Left cardiac atrium (tissue), 4 donors: Measurements from ENCODE around the gene NFAT5. TPM values are rescaled to one million over a fixed set of nuclear protein-coding genes. Genes with fewer than 3 reads are reported as not detected.
"Not testable (repeated sequence)": the region's sequence is repeated elsewhere in the genome, so short reads cannot be mapped to it uniquely, and the experiment has no call there.

Source experiments
- ATAC-seq, 2 donors: fragments of 200-7000 bp; cut with Tn5 transposase; one replicate each; pipeline ENCODE4 v1.9.1; 2020; ENCODE audit warnings: mild to moderate bottlenecking in 2 of 2, moderate library complexity in 2 of 2
- DNase-seq: peaks from one replicate; pipeline ENCODE4 v3.0.0-alpha.2; 2020
- intact Hi-C, 2 donors: fragments of 100-400 bp; cut with DNase I; formaldehyde crosslinking; loops; one replicate each; pipeline versions ENCODE4 v1.14.1 to v1.15.1; 2022 to 2023
- total RNA-seq, 2 donors: library from RNA; stranded (reverse); fragmentation: NEBNext Ultra II Directional; extraction: Animal tissue kit (Norgen Biotek cat#: 25700); gene quantifications; one replicate each; pipeline ENCODE4 v1.2.1, GENCODE V29; 2021
- donor health status: DM: no; HTN: yes; CAD: no.
- donor health status: DM: no; HTN: yes; CAD: no; lungs with severe emphysema.
- donor health status: DM: yes; HTN: yes; CAD: no.
- donor health status: Dilated cardiomyopathy.

The NFAT5 gene
- total RNA-seq, 2 donors from 2014 or later, result 19.7 to 23.6 TPM

DNA sequence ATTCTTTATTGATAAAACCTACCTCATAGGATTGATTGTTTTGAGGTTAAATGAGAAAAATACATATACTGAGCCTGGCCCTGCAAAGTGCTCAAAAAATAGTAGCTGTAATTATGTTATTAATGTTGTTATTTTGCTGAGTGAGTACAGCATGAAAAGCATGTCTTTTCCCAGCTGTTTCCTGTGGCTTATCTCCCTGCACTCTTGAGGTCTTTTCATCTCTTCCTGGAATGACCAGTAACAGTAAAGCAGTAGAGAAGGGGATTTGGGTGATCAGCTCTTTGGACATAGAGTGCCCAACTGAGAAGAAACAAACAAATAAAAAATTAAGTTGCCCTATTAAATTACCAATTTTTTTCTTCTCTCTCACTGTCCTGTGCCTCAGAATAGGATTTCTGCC, 53.7 kb downstream of the NFAT5 start:
- ATAC-seq (no peak), DNase-seq (no peak)
- intact Hi-C loops, result loop anchor here in 1 of 2 donors (5.0 kb wide), 1 partner anchor 52 kb away; the partner anchor contains the start of gene NFAT5

DNA sequence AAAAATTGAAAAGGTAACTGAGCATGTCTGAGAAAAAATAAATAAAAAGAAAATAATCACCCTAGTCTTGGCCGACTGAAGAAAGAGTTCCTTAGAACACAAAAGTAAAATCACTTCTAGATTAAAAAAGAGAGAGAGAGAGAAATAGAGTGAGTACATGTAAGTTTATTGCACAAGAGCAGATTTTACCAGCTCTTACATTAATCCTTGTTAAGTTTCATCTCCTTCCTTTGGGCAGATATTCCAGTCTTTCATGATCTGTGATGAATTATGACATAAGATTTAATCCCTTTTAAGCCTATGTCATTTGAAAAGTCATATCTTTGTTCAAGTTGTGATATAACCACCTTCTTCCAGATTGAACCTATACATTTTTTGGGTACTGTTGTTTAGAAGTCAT, 54.8 kb downstream of the NFAT5 start:
- DNase-seq (no peak), ATAC-seq (no peak)
- intact Hi-C loops, result no loop called here

DNA sequence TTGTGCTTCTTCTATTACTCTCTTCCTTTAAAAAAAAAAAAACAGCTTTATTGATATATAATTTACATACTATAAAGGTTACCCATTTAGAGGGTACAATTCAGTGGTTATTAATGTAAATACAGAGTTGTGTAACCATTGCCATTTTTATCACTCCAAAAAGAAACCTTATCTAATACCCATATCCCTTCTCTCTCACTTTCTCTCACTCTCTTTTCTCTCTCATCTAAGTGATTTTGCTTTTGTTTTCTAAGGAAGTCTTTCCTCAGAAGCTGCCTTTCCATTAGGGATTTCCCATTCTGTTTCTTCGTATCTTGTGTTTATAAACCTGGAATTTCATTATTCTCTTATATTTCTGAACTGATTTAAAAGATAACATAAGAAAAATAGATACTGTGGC, 55.5 kb downstream of the NFAT5 start:
- ATAC-seq (no peak), DNase-seq (no peak)
- intact Hi-C loops, result no loop called here

DNA sequence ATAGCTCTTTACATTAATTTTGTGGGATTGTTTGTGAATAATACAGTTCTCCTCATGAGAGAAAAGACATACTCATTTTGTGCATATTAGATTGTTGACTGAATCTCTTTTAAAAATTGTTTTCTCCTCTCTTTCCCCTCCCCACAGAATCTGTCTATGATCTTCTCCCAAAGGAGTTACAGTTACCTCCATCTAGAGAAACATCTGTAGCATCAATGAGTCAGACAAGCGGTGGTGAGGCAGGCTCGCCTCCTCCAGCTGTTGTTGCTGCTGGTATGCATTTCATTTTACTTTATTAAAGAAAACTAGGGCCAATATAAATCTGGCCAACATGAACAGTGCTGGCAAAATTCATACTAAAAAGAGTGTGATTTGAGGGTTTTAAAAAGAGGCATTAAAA, 60.5 kb downstream of the NFAT5 start:
- ATAC-seq (no peak), DNase-seq (no peak)
- intact Hi-C loops, result no loop called here

DNA sequence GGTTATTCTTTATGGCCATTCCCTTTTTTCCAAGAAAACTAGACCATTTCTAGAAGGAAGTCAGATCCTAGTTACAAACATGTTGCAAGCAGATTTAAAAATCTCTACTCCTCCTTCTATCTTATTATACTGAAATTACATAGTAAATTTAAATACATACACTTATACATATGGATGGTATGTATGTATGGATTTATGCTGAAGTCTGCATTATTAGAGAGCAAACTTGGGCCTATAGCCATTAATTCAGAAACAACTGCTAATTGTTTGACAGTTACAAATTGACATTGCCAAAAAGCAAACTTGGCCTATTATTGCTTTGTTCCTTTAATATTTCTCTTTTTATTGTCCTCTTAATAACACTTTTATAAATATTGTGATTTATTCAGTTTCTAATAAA, 67.1 kb downstream of the NFAT5 start:
- ATAC-seq (no peak), DNase-seq (no peak)
- intact Hi-C loops, result no loop called here

DNA sequence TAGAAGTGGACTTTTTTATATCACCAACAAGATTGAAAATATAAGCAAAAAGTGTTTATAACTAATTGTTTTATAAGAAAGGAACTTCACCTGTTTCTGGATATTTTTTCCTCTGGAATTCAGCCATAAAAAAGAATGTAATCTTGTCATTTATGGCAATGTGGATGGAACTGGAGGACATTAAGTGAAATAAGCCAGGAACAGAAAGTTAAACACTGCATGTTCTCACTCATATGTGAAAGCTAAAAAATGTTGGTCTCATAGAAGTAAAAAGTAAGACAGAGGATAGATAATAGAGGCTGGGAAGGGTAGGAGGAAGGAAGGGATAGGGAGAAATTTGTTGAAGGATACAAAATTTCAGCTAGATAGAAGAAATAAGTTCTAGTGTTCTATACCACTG, 67.6 kb downstream of the NFAT5 start:
- intact Hi-C loops, result no loop called here
- no peak for ATAC-seq
- no peak for DNase-seq

DNA sequence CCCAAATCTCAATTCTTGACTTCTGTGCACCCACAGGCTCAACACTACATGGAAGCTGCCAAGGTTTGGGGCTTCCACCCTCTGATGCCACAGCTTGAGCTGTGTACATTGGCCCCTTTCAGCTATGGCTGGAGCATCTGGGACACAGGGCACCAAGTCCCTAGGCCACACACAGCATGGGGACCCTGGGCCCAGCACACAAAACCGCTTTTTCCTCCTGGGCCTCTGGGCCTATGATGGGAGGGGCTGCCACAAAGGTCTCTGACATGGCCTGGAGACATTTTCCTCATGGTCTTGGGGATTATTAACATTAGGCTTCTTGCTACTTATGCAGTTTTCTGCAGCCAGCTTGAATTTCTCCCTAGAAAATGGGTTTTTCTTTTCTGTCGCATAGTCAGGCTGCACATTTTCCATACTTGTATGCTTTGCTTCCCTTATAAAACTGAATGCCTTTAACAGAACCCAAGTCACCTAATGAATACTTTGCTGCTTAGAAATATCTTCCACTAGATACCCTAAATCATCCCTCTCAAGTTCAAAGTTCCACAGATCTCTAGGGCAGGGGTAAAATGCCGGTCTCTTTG, 70.9 kb downstream of the NFAT5 start:
- intact Hi-C loops, ATAC-seq, DNase-seq: not testable (repeated sequence)

DNA sequence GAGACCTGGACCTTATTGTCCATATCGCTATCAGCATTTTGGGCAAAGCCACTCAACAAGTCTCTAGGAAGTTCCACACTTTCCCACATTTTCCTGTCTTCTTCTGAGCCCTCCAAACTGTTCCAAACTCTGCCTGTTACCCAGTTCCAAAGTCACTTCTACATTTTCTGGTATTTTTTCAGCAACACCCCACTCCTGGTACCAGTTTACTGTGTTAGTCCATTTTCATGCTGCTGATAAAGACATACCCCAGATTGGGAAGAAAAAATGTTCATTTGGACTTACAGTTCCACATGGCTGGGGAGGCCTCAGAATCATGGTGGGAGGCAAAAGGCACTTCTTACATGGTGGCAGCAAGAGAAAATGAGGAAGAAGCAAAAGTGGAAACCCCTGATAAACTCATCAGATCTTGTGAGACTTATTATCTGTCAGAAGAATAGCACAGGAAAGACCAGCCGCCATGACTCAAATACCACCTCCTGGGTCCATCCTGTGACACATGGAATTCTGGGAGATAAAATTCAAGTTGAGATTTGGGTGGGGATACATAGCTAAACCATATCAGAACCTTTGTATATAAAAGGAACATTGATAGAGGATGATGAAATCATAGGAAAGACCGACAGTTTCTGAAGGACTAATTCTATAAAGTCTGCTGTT, 71.6 kb downstream of the NFAT5 start:
- ATAC-seq, intact Hi-C loops, DNase-seq: not testable (repeated sequence)

DNA sequence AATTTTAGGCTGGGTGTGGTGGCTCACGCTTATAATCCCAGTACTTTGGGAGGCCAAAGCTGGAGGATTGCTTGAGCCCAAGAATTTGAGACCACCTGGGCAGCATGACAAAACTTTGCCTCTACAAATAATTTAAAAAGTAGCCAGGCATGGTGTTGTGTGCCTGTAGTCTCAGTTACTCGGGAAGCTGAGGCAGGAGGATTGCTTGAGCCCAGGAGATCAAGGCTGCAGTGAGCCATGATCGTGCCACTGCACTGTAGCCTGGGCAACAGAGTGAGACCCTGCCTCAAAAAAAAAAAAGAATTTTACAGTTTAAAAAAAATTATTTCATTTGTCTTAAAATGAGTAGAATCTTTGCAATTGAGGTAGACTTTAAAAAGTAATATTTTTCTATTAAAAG, 78.2 kb downstream of the NFAT5 start:
- intact Hi-C loops, ATAC-seq: not testable (repeated sequence)

DNA sequence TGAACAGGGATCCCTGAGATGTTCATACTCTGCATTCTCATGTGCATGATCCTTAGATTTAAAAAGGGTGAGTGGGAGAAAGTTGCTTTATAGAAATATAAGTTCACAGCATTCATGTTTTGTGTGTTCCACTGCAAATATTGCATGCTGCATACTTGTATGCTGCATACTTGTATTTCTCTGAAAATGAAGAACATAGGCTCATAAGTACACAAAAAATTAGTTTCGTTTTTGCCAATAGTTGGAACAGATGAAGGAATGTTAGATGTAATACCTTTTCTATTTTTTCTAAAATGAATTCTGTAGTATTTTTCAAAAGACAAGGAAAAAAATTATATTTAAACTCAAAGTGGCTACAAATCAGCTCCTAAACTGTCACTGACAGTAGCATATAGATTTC, 79.0 kb downstream of the NFAT5 start:
- DNase-seq (no peak), ATAC-seq (no peak)
- intact Hi-C loops, result no loop called here

More for the DNA sequence above, 78.2 kb downstream of the NFAT5 start:
- not testable (repeated sequence) for DNase-seq

DNA sequence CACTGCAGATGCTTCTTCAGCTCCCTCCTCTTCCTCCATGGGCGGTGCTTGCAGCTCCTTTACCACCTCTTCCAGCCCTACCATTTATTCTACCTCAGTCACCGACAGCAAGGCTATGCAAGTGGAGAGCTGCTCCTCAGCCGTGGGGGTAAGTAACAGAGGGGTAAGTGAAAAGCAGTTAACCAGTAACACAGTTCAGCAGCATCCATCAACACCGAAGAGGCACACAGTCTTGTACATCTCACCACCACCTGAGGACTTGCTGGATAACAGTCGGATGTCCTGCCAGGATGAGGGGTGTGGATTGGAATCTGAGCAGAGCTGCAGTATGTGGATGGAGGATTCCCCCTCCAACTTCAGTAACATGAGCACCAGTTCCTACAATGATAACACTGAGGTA, 81.3 kb downstream of the NFAT5 start:
- intact Hi-C loops, result no loop called here
- no peak for ATAC-seq
- DNase-seq, result no peak

DNA sequence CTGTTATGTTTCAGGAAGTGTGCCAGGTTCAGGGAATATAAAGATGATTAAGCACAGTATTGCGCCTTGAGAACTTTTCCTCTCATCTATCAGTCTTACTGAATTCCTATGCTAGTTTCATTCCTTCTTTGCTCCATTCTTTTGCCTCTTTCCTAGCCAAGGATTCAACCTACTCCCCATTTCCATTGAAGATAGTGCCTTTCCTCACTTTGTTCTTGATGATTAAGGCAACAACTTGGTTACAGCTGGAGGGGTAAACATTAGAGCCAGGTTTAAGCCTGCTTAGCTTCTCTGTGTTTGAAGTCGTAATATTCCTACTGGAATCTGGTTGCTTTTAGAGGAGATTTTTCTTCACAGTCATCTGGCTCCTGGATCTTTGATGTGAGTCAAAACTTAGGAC, 85.5 kb downstream of the NFAT5 start:
- DNase-seq (no peak), ATAC-seq (no peak)
- intact Hi-C loops, result loop anchor here in 1 of 2 donors (10.0 kb wide), 1 partner anchor 256 kb away; no protein-coding TSS in a partner anchor

DNA sequence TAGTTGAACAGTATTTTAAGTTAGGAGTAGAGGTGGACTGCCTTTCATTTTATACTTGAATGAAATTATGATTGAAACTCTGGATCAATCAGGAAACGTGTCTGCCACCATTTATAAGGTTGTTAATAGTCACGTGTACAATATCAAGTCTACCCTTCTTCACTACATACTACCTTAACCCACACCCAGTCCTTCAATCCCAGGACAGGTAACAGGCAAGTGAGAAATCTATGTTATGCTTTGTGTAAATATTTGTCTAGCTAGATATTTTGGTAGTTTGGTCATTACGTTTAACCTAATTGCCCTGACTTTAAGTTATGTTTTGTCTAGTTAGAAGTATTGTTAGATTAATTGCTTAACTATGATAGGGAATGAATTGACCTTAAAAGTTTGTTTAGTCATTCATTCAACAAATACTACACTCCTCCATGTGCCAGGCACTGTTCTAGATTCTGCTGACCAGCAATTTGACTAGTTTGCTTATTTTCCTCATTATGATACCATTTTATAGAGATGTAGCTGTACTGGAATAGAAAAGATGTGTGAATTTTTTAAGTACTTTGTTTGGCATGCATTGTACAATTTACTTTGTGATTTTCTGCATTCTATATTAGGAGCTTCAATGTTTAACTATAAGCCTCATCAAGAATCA, 88.6 kb downstream of the NFAT5 start:
- no peak for ATAC-seq
- no peak for DNase-seq
- intact Hi-C loops, result loop anchor here in 1 of 2 donors (10.0 kb wide), 1 partner anchor 260 kb away; no protein-coding TSS in a partner anchor

DNA sequence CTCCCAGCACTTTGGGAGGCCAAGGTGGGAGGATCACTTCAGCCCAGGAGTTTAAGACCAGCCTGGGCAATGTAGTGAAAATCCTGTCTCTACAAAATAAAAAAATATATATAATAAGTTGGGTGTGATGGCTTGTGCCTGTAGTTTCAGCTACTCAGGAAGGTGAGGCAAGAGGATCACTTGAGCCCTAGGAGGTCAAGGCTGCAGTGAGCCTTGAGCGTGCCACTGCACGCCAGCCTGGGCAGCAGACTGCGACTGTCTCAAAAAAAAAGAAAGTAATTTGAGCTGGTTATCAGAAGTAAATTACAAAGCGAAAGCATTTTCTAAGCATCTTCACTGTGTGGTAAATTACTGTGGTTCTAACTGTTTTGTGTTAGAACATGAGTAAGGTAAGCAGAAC, 94.4 kb downstream of the NFAT5 start:
- intact Hi-C loops, result no loop called here
- ATAC-seq (no peak), DNase-seq (no peak)

DNA sequence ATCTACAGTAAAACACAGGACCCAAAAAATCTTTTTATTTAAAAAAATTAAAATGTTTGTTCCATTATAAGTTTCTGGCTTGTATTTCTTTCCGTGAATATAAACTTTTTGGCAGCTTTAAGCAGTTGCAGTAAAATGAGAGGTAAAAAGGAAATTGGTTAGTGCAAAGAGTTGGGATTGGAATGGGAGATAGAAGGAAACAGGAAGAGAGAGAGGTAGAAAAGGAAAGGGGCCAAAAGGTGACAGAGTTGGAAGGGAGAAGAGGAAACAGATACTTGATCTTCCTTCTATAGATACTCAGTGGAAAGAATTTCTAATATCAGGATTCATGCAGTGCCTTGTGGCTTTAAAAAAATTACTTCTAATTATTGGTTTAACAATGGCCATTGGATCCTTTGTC, 97.1 kb downstream of the NFAT5 start:
- intact Hi-C loops, result no loop called here
- no peak for DNase-seq
- no peak for ATAC-seq

DNA sequence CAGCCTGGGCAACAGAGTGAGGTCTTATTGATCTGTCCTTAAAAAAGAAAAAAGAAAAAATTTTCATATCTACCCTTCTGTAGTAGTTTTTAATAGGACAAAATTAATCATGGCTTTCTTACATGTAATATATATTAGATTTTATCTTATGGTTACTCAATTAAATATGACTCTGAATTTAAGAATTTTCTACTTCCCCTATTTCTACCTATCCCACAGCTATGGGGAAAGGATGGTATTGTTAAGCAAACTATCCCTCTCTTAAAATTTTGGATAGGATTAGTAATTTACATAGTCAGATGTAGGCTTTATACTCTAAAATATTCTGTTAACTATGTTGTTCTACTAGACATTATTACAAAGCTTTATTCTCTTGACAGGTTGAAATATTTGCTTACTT, 98.1 kb downstream of the NFAT5 start:
- DNase-seq (no peak), ATAC-seq (no peak)
- intact Hi-C loops, result no loop called here

DNA sequence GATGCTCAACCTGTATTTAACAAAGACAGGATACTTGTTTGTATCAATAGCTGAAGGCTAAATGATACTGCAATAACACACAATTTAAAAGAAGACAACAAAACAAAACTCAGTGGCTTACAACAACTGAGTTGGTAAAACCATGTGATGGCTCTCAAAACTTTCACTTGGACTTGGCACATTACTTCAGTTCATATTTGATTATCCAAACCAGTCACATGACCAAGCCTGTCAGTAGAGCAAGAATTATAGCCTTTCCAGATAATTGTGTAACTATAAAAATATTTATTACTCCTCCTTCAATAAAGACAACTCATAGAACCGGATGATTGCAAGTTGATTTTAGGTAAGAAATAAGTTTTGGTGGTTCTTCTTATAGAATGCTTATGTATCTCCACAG, 103.8 kb downstream of the NFAT5 start:
- DNase-seq (no peak), ATAC-seq (no peak)
- intact Hi-C loops, result no loop called here

DNA sequence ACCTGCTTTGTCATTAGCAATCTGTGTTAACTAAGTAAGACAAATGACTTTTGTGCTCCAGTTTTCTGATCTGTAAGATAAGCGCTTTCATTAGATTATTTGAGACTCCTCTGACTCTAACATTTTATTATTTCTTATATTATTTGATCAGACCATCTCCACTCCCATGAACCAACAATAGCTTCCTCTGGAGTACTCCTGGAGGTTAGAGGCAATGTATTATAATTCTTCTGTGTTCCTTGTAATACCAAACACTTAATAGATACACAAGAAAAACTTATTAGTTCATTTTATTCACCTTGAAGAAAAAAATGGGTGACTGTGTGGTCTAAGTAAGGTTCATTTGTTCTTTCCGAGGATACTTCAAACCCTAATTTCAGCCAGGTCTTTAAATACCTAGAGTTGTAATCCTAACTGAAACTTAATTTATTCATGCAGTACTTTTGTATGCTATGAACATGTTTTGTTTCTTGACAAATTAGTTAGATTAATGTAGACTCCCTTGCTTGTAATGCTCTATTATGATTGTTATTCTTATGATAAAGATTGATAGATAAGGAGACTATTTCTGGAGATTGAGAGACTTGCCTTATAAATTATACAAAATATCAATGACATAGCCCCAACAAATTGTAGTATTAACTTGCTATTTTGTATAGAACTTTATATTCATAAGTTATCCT, 106.7 kb downstream of the NFAT5 start:
- DNase-seq, result no peak
- no peak for ATAC-seq

DNA sequence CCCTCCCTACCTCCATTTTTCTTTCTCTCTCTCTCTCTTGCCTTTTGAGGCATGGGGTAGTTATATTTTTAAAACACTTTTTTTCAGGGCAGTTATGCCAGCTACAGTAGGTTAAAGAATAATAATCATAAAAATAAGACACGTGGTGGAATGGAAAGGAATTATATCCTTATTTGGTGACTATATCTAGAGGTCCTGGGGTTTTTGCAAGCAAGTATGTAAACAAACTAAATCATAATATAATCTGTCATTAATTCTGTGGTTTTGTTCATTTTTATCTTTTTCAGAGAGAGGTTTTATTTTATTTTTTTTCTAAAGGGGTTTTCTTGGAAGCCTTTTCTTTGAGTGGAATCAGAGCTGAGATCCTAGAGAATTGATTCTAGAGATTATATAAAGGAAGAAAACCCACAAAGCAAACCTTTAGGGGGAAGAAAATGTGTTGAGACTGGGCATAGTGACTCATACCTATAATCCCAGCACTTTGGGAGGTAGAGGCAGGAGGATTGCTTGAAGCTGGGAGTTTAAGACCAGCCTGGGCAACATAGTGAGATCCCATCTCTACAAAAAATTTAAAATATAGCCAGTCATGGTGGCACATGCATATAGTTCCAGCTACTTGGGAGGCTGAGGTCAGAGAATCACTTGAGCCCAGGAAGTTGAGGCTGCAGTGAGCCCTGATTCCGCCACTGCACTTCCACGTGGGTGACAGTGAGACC, 107.4 kb downstream of the NFAT5 start:
- ATAC-seq, result no peak
- no peak for DNase-seq
- intact Hi-C loops, result no loop called here

More for the DNA sequence above, 106.7 kb downstream of the NFAT5 start:
- intact Hi-C loops, result no loop called here
